ENCODE results near the gene CLINT1.

The CLINT1 gene

GRCh38 chr5:157748760-157749461, 110.0 kb downstream of the CLINT1 start:
- no peak for DNase-seq

GRCh38 chr5:157747766-157748700, 110.9 kb downstream of the CLINT1 start:
- no peak for DNase-seq

- no peak for DNase-seq
Measured at GRCh38 chr5:157747173-157747740, 111.7 kb downstream of the CLINT1 start.

GRCh38 chr5:157745041-157745456, 113.9 kb downstream of the CLINT1 start:
- DNase-seq = no peak

GRCh38 chr5:157744051-157745011, 114.6 kb downstream of the CLINT1 start:
- DNase-seq = no peak

GRCh38 chr5:157743163-157744050, 115.5 kb downstream of the CLINT1 start, which contains the start of gene LSM11:
Gene LSM11 (plus strand): TSS chr5:157743712. CDS start chr5:157743751, 39 bp downstream.
- peak; percentile 80 for DNase-seq

- no peak for DNase-seq
Measured at GRCh38 chr5:157741131-157741530, 117.8 kb downstream of the CLINT1 start.

GRCh38 chr5:157740229-157740610, 118.7 kb downstream of the CLINT1 start:
- no peak for DNase-seq

- no peak for DNase-seq
Measured at GRCh38 chr5:157739388-157740228, 119.3 kb downstream of the CLINT1 start.

GRCh38 chr5:157735991-157736390, 123.0 kb downstream of the CLINT1 start:
- no peak for DNase-seq

Data from NCI-H2029 (cell line).